Fibroblast of pulmonary artery (primary cell): ENCODE data around the gene DCAF15.

Source experiments
- DNase-seq: peaks from one replicate; pipeline ENCODE4 v3.0.0-alpha.2; 2010; ENCODE audit warnings: low read depth
- H3K4me3 ChIP-seq: replicated peaks from 2 replicates; pipeline ENCODE4 v1.5.1; 2011; ENCODE audit warnings: low read depth, mild to moderate bottlenecking, control low read depth, low read length, moderate library complexity
- TF ChIP-seq, protein P1 (sequence below): IDR thresholded peaks from 2 replicates; pipeline ENCODE4 v1.5.1; 2011; ENCODE audit warnings: mild to moderate bottlenecking, control low read depth, low read length, inconsistent platforms; ENCODE audit errors: missing control alignments

The DCAF15 gene, protein sequence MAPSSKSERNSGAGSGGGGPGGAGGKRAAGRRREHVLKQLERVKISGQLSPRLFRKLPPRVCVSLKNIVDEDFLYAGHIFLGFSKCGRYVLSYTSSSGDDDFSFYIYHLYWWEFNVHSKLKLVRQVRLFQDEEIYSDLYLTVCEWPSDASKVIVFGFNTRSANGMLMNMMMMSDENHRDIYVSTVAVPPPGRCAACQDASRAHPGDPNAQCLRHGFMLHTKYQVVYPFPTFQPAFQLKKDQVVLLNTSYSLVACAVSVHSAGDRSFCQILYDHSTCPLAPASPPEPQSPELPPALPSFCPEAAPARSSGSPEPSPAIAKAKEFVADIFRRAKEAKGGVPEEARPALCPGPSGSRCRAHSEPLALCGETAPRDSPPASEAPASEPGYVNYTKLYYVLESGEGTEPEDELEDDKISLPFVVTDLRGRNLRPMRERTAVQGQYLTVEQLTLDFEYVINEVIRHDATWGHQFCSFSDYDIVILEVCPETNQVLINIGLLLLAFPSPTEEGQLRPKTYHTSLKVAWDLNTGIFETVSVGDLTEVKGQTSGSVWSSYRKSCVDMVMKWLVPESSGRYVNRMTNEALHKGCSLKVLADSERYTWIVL

DNA sequence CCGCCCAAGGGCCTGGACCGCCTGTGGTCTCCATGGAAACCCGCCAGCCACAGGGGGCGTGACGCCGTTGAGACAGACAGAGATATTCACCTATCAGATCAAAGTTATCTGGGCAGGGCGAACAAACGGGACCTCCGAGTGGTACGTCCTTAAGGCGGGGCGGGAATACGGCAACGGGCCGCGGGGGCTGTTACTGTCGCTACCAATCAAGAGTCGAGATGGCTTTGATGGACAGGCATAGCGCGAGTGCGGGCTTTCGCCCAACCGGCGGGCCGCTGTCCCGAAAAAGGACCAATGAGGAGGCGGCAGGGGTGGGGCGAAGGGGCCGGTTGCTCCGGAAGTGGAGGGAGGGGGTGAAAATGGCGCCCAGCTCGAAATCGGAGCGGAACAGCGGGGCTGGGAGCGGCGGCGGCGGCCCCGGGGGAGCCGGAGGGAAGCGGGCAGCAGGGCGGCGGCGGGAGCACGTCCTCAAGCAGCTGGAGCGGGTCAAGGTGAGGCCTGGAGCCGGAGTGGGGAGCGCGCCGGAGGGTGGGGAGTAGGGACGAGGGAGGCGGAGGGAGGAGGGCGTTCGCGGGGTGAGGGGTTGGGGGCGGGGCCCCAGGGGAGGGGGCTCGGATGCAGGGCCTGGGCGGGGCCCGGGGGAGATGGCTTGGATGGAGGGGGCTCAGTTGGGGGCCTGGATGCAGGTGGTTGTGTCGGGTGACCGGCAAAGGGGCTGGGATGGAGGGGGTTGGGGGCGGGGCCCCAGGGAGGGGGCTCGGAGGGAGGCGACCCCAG lies at the start of gene DCAF15:
Gene DCAF15, plus strand, starts transcription at position 356 of the 777 bp plus-strand sequence. Its CDS starts 4 bp downstream, at position 360.
- H3K4me3 ChIP-seq = peak within 1 kb of the TSS; percentile 75
- TF ChIP-seq, protein P1, sequence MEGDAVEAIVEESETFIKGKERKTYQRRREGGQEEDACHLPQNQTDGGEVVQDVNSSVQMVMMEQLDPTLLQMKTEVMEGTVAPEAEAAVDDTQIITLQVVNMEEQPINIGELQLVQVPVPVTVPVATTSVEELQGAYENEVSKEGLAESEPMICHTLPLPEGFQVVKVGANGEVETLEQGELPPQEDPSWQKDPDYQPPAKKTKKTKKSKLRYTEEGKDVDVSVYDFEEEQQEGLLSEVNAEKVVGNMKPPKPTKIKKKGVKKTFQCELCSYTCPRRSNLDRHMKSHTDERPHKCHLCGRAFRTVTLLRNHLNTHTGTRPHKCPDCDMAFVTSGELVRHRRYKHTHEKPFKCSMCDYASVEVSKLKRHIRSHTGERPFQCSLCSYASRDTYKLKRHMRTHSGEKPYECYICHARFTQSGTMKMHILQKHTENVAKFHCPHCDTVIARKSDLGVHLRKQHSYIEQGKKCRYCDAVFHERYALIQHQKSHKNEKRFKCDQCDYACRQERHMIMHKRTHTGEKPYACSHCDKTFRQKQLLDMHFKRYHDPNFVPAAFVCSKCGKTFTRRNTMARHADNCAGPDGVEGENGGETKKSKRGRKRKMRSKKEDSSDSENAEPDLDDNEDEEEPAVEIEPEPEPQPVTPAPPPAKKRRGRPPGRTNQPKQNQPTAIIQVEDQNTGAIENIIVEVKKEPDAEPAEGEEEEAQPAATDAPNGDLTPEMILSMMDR = no peak

DNA sequence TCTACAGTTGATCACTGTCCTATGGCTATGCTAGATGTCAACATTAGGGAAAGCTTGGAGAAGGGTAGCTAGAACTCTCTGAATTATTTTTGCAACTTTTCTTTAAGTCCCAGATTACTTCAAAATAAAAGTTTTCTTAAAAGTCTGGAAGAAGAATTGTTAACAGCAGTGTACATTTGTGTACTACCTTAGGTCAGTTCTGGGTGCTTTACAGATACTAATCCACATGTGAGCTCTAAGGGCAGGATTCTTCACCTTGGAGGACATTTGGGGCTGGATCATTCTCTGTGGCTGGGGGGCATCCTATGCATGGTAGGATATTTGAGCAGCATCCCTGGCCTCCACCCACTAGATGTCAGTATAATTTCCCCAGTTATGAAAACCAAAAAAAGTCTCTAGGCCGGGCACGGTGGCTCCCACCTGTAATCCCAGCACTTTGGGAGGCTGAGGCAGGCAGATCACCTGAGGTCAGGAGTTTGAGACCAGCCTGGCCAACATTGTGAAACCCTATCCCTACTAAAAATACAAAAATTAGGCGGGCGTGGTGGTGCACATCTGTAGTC lies 49.2 kb upstream of the DCAF15 start:
- no peak overlapping the region for H3K4me3 ChIP-seq
- TF ChIP-seq, protein P1 = peak; percentile 38
- DNase-seq = peak; percentile 20

More for the DNA sequence above, at the start of gene DCAF15:
- peak; percentile 100 for DNase-seq

DNA sequence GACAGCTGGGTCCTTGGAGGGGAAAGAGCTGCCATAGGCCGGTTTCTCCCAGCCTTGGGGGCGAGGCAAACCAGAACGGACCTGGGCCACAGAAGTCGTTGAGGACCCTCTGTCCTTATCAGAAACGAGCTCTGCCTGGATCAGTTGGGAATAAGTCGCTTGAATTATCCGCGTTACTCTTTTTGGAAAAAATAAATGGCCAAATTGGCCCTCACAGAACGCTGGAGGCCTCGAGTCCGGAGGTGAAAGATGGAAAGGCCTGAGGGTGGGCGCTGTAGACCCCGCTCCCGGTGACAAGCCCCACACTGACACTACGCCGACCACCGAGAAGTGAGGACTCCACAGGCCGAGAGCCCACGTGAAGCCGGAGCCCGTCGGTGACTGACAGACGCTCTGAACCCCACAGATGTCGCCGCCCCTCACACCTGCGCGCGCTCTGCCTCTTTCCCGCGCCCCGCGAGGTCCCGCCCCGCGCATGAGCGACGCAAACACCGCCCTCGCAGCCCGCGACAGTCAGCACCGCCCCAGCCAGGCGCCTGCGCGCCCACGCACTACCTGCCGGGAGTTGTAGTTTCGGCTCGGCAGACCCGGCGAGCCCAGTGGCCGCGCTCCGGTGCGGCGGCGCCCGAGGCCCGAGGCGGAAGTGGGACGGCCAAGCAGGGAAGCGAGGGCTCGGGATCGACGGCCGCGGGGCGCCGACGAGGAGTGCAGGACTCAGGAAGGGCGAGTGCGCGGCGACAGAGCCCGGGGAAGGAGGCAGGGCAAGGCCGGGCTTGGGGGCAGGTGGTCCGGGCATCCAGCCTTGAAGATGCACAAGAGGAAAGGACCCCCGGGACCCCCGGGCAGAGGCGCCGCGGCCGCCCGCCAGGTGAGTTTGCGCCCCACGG lies 46.4 kb upstream of the DCAF15 start, which contains the start of the genes BRME1 and CC2D1A:
Gene BRME1, minus strand, starts transcription at position 484 of the 887 bp plus-strand sequence. CDS start 1,225 bp downstream, outside the sequence.
Gene CC2D1A, plus strand, starts transcription at position 568 of the 887 bp plus-strand sequence. Its CDS starts 241 bp downstream, at position 809.
- TF ChIP-seq, protein P1 = no peak
- peak; percentile 82 for DNase-seq
- peak within 1 kb of the TSS; percentile 79 for H3K4me3 ChIP-seq

DNA sequence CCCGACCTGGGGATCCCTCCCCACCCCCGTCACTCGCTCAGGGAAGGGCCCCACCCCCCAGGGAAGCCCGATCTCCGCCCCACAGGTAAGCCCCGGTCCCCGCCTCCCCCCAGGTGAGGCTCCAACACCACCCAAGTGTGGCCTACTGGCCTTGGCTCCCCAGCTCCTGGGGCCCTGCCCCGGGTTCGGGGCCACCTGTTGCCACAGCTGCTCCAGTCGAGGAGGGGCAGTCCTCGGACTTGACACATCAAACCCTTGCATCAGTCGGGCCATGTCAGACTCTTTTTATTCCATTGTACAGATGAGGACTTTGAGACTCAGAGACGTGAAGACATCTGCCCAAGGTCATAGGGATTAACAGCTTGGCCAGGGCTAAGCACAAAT lies 45.8 kb upstream of the DCAF15 start:
- no peak for DNase-seq
- TF ChIP-seq, protein P1 = no peak
- H3K4me3 ChIP-seq = peak overlapping the region; percentile 79

DNA sequence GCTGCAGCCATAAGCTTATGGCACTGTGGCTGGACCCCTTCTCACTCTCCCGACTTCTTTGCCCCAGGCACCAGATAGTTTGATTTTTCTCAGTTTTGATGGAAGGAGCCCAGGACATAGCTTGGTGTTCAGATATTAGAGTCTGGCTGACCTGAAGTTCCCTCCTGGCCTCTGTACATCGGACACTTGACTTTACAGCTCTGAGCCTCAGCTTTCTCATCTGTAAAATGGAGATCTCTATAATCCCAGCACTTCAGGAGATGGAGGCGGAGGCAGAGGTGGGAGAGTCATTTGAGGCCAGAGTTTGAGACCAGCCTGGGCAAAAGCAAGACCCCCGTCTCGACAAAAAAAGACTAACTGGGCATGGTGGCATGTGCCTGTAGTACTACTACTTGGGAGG lies 45.4 kb upstream of the DCAF15 start:
- H3K4me3 ChIP-seq = peak overlapping the region; percentile 79
- DNase-seq = no peak
- TF ChIP-seq, protein P1 = no peak
